ENCODE measurements around the gene CORIN.

CORIN gene

DNA sequence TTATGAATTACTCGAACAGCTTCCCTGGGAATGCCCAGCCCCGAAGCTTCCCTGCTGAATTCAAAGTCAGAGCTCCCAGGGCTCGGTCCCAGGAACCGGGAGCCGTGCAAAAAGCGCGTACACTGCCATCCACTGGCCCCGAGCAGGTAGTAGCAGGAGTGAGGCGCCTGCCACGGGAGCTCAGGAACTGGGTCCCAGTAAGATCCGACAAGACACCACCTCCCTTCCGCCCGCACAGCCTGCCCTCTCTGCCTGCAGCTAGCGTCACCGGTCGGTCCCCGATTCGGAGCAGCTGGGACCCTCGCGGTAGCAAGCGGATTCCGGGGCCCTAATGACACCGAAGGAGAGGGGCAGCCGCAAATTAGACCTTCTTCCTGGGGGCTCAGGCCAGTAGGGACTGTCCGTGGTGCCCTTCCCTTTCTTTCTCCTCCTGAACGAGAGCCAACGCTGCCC, 1.2 kb downstream of the CORIN start:
- TF ChIP-seq CTCF (IDR thresholded peaks at IDR 0.05; ENCODE audit: insufficient read depth, low read depth, low read length, missing control alignments): peak; percentile 69
- DNase-seq (ENCODE audit: low read depth): peak; percentile 78
- peak overlapping the region; percentile 74 for H3K4me3 ChIP-seq (ENCODE audit: low read depth, low read length)

GRCh38 chr4:47835494-47835893, 2.4 kb downstream of the CORIN start:
- TF ChIP-seq CTCF (IDR thresholded peaks at IDR 0.05; ENCODE audit: insufficient read depth, low read depth, low read length, missing control alignments): no peak
- H3K4me3 ChIP-seq (ENCODE audit: low read depth, low read length): no peak overlapping the region
- no peak for DNase-seq (ENCODE audit: low read depth)

- DNase-seq (ENCODE audit: low read depth): no peak
- TF ChIP-seq CTCF (IDR thresholded peaks at IDR 0.05; ENCODE audit: insufficient read depth, low read depth, low read length, missing control alignments): no peak
- no peak overlapping the region for H3K4me3 ChIP-seq (ENCODE audit: low read depth, low read length)
These were observed 6.7 kb downstream of the CORIN start for GRCh38 chr4:47831026-47831679.

DNA sequence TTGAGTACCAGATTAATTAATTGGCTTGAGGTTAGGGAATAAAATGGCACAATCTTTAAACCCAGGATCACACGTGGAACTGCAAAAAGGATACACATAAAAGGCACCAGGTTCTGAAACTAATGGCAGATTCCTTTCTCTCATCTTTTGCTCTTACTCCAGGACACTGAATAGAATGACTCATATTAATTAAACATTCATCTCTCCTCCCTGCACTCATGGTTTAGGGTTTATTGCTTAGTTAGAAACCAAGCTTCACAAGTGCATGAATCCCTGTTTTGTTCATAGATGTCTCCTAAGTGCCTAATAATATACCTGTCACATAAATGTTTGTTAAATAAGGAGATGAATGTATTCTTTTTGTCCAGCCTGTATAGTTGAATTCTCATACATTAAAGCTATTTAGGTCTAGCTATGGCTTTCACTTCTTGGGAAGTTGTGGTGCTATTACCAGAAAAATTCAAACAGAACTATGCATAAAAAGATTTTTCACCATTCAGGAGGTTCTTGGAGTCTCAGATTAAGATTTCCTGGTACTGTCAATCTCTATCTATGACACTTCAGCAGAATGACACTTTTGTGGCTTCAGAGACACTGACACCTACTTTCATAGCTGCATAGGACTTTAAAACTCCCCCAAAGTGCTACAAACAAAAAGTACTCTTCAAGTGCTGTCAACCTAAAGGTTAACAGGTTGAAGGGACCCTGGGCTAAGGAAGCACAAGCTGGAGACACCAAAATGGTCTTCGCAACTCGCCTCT, 7.4 kb downstream of the CORIN start:
- no peak for TF ChIP-seq CTCF (IDR thresholded peaks at IDR 0.05; ENCODE audit: insufficient read depth, low read depth, low read length, missing control alignments)
- DNase-seq (ENCODE audit: low read depth): no peak
- H3K4me3 ChIP-seq (ENCODE audit: low read depth, low read length): no peak overlapping the region

DNA sequence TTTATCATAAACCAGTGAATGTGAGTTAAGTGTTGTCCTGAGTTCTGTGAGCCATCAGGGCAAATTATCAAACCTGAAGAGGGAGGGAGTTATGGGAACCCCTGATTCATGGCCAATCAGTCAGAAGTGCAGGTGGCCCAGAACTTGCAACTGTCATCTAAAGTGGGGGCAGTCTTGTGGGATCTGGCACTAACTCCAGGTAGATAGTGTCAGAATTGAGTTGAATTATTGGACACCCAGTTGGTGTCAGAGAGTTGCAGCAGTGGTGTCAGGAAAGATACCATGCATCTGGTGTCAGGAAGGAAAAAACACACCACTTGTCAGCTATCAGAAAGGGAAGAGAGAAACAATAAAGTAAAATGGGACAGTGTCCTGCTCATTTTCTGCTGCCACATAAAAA, 8.4 kb downstream of the CORIN start:
- H3K4me3 ChIP-seq (ENCODE audit: low read depth, low read length): no peak overlapping the region
- TF ChIP-seq CTCF (IDR thresholded peaks at IDR 0.05; ENCODE audit: insufficient read depth, low read depth, low read length, missing control alignments): no peak
- DNase-seq (ENCODE audit: low read depth): no peak

DNA sequence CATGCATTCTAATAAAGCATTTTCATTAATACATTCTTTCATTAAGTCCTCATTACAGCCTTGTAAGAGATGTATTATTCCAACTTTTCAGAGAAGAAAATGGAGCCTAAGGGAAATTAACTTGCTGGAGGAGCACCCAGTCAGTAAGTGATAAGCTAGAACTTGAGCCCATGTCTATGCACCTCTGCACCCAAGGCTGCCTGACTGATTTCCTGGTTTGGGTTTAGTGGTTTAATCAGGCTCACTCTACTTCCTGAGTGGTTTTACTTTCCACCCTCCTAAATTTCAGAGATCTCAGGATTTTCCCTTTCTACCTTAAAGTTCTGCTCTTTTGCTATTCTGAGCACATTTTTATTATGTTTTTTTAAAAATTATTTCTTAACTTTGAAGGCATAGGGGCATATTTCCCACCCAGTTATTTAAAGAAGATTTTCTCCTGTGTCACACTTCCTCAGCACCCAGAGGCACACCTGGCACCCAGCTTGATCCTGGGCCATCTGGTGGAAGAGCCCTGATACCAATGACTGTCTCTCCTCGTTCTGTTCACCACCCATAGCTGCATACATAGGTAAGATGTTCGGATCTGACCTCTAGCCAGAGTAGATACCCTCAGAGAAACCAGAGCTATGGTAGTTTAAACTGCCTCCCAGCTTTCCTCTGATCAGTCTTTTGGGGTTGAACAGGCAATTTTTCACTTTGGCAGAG, 10.4 kb downstream of the CORIN start:
- no peak overlapping the region for H3K4me3 ChIP-seq (ENCODE audit: low read depth, low read length)
- no peak for TF ChIP-seq CTCF (IDR thresholded peaks at IDR 0.05; ENCODE audit: insufficient read depth, low read depth, low read length, missing control alignments)
- DNase-seq (ENCODE audit: low read depth): no peak
